ENCODE results near the gene ZMIZ1. TPM values are rescaled to one million over a fixed set of nuclear protein-coding genes. Genes with fewer than 3 reads are reported as not detected.

Gene ZMIZ1
- total and polyA plus RNA-seq, 2 experiments from 2014 or later, result 9.2 to 30.9 TPM

DNA sequence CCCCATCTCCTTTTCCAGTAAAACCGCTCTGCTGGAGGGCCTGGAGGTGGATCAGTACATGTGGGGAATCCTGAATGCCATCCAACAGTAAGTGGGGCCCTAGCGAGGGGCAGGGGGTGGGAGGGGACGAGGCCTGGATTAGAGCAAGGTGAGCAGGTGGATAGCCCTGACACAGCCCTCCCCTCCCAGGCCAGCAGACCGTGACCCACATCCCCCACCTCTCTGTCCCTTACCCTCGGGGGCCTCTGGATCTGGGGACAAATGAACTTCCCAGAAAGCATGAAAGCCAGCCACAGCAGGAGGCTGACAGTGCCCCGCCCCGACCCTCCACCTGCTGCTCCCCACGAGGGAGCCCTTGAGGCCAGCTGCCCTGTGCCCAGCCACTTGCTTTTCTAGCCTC lies 236.7 kb downstream of the ZMIZ1 start (continued):
- TF ChIP-seq POLR2AphosphoS5 (IDR thresholded peaks at IDR 0.05; ENCODE audit: low read depth) (no peak), EZH2phosphoT487 (IDR thresholded peaks at IDR 0.05; ENCODE audit: unreplicated experiment) (no peak)

DNA sequence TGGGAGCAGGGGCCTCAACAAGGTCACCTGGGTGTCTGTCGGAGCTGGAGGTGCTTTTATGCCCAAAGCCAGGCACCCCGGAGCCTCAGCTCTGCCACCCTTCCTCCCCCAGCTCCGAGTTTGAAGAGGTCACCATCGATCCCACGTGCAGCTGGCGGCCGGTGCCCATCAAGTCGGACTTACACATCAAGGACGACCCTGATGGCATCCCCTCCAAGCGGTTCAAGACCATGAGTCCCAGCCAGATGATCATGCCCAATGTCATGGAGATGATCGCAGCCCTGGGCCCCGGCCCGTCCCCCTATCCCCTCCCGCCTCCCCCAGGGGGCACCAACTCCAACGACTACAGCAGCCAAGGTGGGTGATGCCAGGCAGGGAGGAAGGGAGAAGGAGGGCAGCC lies 237.2 kb downstream of the ZMIZ1 start:
- Histone ChIP-seq H3F3A (replicated peaks; ENCODE audit: low read depth) (no peaks in the 10 kb centered on the region), H3K4me3 (no peak overlapping the region), H3K9me2 (ENCODE audit: insufficient read depth) (no peaks in the 10 kb centered on the region), H3K27ac (ENCODE audit: low read depth) (no peak overlapping the region), H2AFZ (no peak overlapping the region), H3K27me3 (ENCODE audit: insufficient read depth) (no peaks in the 10 kb centered on the region), H3K36me3 (ENCODE audit: insufficient read depth) (peaks cover 4% of the 10 kb centered on the region; the same call in 1 of the 2 replicates), H3K4me1 (ENCODE audit: insufficient read depth) (no peaks in the 10 kb centered on the region), H4K20me1 (replicated peaks; ENCODE audit: insufficient read depth) (no peaks in the 10 kb centered on the region), H3K4me2 (no peak overlapping the region), H3K79me2 (replicated peaks; ENCODE audit: insufficient read depth) (no peaks in the 10 kb centered on the region)
- no peak for TF ChIP-seq EZH2phosphoT487 (IDR thresholded peaks at IDR 0.05; ENCODE audit: unreplicated experiment)
- TF ChIP-seq CREB1 (CRISPR knock-in tag; IDR thresholded peaks at IDR 0.05; ENCODE audit: low read depth), result no peak
- TF ChIP-seq POLR2AphosphoS5 (IDR thresholded peaks at IDR 0.05; ENCODE audit: low read depth), result no peak
- no peak overlapping the region for H3K4me3 Mint-ChIP-seq
- H3K9me3 Mint-ChIP-seq, result no peaks in the 10 kb centered on the region
- peaks cover 3% of the 10 kb centered on the region for H3K4me1 Mint-ChIP-seq
- ATAC-seq (no peak), DNase-seq (ENCODE audit: low spot score) (no peak)
- H3K27me3 Mint-ChIP-seq (ENCODE audit: insufficient read depth, low read depth, poor library complexity), result peaks cover 12% of the 10 kb centered on the region
- no peak overlapping the region for H3K27ac Mint-ChIP-seq
- H3K36me3 Mint-ChIP-seq (ENCODE audit: low read depth), result peaks cover 36% of the 10 kb centered on the region

DNA sequence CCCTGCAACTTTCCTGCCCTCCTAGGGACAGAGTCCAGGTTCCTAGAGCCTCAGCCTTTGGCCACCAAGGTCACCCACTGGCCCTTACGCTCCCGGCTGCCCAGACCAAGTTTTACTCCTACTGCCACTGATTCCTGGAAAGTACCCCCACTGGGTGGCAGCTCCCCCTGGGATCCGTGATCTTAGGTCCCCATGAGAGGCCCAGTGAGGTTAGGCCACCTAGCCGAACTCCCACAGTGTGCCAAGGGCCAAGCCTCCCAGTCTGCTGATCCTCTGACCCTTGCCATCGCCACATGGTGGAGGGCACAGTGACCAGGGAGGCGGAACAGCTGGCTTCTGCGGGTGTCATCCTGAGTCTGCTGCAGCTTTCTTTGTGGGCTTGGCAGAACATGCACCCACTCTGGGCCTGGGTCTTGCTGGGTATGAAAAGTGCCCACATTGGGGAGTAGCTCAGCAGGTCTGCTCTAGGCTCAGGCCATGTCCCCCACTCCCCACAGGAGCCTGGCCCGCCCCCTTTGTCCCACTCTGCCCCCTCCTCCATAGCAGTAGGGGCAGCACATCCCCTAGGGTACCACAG lies 238.0 kb downstream of the ZMIZ1 start:
- H3K4me1 Mint-ChIP-seq, result peaks cover 3% of the 10 kb centered on the region
- peaks cover 33% of the 10 kb centered on the region for H3K36me3 Mint-ChIP-seq (ENCODE audit: low read depth)
- H3K27me3 ChIP-seq (ENCODE audit: insufficient read depth), result no peaks in the 10 kb centered on the region
- peaks cover 12% of the 10 kb centered on the region for H3K27me3 Mint-ChIP-seq (ENCODE audit: insufficient read depth, low read depth, poor library complexity)
- no peak overlapping the region for H3K27ac Mint-ChIP-seq
- ATAC-seq, result no peak
- H3K4me3 ChIP-seq, result no peak overlapping the region
- no peak overlapping the region for H3K4me2 ChIP-seq
- no peak overlapping the region for H3K27ac ChIP-seq (ENCODE audit: low read depth)
- no peak for DNase-seq (ENCODE audit: low spot score)
- H3K79me2 ChIP-seq (replicated peaks; ENCODE audit: insufficient read depth), result no peaks in the 10 kb centered on the region
- H2AFZ ChIP-seq, result no peak overlapping the region
- no peaks in the 10 kb centered on the region for H3K9me3 Mint-ChIP-seq
- H3K4me3 Mint-ChIP-seq, result no peak overlapping the region
- no peak for TF ChIP-seq CREB1 (CRISPR knock-in tag; IDR thresholded peaks at IDR 0.05; ENCODE audit: low read depth)
- TF ChIP-seq ZNF331 (CRISPR knock-in tag; IDR thresholded peaks at IDR 0.05; ENCODE audit: low read depth), result no peak
- TF ChIP-seq, protein P1, sequence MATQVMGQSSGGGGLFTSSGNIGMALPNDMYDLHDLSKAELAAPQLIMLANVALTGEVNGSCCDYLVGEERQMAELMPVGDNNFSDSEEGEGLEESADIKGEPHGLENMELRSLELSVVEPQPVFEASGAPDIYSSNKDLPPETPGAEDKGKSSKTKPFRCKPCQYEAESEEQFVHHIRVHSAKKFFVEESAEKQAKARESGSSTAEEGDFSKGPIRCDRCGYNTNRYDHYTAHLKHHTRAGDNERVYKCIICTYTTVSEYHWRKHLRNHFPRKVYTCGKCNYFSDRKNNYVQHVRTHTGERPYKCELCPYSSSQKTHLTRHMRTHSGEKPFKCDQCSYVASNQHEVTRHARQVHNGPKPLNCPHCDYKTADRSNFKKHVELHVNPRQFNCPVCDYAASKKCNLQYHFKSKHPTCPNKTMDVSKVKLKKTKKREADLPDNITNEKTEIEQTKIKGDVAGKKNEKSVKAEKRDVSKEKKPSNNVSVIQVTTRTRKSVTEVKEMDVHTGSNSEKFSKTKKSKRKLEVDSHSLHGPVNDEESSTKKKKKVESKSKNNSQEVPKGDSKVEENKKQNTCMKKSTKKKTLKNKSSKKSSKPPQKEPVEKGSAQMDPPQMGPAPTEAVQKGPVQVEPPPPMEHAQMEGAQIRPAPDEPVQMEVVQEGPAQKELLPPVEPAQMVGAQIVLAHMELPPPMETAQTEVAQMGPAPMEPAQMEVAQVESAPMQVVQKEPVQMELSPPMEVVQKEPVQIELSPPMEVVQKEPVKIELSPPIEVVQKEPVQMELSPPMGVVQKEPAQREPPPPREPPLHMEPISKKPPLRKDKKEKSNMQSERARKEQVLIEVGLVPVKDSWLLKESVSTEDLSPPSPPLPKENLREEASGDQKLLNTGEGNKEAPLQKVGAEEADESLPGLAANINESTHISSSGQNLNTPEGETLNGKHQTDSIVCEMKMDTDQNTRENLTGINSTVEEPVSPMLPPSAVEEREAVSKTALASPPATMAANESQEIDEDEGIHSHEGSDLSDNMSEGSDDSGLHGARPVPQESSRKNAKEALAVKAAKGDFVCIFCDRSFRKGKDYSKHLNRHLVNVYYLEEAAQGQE (IDR thresholded peaks at IDR 0.05; ENCODE audit: unreplicated experiment), result no peak
- TF ChIP-seq NANOG (IDR thresholded peaks at IDR 0.05; ENCODE audit: borderline replicate concordance), result no peak
- TF ChIP-seq, protein P2, sequence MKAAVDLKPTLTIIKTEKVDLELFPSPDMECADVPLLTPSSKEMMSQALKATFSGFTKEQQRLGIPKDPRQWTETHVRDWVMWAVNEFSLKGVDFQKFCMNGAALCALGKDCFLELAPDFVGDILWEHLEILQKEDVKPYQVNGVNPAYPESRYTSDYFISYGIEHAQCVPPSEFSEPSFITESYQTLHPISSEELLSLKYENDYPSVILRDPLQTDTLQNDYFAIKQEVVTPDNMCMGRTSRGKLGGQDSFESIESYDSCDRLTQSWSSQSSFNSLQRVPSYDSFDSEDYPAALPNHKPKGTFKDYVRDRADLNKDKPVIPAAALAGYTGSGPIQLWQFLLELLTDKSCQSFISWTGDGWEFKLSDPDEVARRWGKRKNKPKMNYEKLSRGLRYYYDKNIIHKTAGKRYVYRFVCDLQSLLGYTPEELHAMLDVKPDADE (IDR thresholded peaks at IDR 0.05), result no peak
- no peak for TF ChIP-seq EZH2phosphoT487 (IDR thresholded peaks at IDR 0.05; ENCODE audit: unreplicated experiment)
- no peak for TF ChIP-seq STAT1 (IDR thresholded peaks at IDR 0.05; ENCODE audit: unreplicated experiment)
- H3K36me3 ChIP-seq (ENCODE audit: insufficient read depth), result peaks cover 4% of the 10 kb centered on the region; the same call in 1 of the 2 replicates
- H3K9me2 ChIP-seq (ENCODE audit: insufficient read depth), result no peaks in the 10 kb centered on the region
- H3F3A ChIP-seq (replicated peaks; ENCODE audit: low read depth), result no peaks in the 10 kb centered on the region
- H4K20me1 ChIP-seq (replicated peaks; ENCODE audit: insufficient read depth), result no peaks in the 10 kb centered on the region
- H3K4me1 ChIP-seq (ENCODE audit: insufficient read depth), result no peaks in the 10 kb centered on the region

Data from GM23338 (cell line).